HG03103 (cell line): ENCODE results near the gene YWHAE.
A peak's percentile ranks its signal among the peaks of the same experiment; 100 is the strongest.
"Not testable (repeated sequence)": the region's sequence is repeated elsewhere in the genome, so short reads cannot be mapped to it uniquely, and the experiment has no call there.

Experiments
- ATAC-seq: cut with Tn5 transposase; IDR thresholded peaks from one replicate; pipeline ENCODE4 v1.9.1; 2021; ENCODE audit warnings: low read depth; ENCODE audit not compliant: unreplicated experiment

YWHAE gene

GRCh38 chr17:1399679-1400512 is at the start of gene YWHAE:
YWHAE (minus strand) TSS chr17:1400222; CDS start chr17:1400110, 112 bp downstream.
- ATAC-seq, result peak; percentile 83

- ATAC-seq, result no peak
These were observed 49.5 kb upstream of the YWHAE start for GRCh38 chr17:1449412-1449967.

- ATAC-seq, result no peak
These were observed 47.0 kb upstream of the YWHAE start for GRCh38 chr17:1447052-1447451.

DNA sequence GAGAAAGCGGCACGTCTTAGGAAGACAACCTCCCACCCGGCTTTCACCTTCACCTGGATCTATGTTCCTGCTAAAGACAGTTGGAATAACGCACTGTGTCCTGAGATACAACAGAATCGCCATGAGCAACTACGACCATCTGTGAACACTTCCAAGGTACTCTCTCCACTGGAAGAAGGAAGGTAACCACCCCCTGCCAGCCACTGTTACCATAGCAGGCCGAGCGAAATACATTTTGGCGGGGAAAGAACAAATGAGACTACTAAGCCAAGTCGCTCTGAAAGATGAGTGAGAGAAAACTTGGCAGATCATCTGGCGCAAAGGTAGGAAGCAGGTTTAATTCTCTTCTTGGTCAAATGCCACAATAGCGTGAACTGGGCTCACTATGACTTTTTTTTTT is 46.2 kb upstream of the YWHAE start:
- ATAC-seq, result no peak

- not testable (repeated sequence) for ATAC-seq
These were observed 45.7 kb upstream of the YWHAE start for GRCh38 chr17:1445695-1446094.

DNA sequence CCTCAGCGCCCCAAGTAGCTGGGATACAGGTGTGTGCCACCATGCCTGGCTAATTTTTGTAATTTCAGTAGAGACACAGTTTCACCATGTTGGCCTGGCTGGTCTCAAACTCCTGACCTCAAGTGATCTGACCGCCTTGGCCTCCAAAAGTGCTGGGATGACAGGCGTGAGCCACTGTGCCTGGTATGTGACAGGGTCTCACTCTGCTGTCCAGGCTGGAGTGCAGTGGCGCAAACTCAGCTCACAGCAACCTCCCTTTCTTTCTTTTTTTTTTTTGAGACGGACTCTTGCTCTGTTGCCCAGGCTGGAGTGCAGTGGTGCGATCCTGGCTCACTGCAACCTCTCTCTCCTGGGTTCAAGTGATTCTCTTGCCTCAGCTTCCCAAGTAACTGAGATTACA is 42.7 kb upstream of the YWHAE start:
- not testable (repeated sequence) for ATAC-seq

GRCh38 chr17:1442187-1442586 is 42.2 kb upstream of the YWHAE start:
- no peak for ATAC-seq

- ATAC-seq, result no peak
These were observed 40.9 kb upstream of the YWHAE start for GRCh38 chr17:1440921-1441320.

DNA sequence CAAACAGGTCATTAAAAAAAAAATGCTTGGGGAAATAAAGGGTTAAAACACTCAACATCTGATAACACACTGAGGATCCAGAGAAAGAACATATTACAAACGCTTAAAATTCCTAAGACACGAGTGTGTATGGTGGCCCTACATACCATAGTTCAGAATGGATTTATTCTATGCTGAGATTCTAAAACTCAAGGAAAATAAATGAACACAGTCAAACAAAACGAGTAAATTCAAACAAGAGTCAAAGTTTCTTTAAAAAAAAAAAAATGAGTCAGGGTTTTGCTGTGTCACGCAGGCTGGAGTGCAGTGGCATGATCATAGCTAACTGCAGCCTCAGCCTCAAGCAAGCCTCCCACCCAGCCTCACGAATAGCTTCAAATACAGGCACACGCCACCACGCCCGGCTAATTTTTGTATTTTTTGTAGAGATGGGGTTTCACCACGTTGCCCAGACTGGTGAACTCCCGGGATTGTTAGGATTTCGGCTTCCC is 38.6 kb upstream of the YWHAE start:
- no peak for ATAC-seq

GRCh38 chr17:1435326-1435725 is 35.3 kb upstream of the YWHAE start:
- ATAC-seq, result no peak

GRCh38 chr17:1434150-1434549 is 34.1 kb upstream of the YWHAE start:
- no peak for ATAC-seq

DNA sequence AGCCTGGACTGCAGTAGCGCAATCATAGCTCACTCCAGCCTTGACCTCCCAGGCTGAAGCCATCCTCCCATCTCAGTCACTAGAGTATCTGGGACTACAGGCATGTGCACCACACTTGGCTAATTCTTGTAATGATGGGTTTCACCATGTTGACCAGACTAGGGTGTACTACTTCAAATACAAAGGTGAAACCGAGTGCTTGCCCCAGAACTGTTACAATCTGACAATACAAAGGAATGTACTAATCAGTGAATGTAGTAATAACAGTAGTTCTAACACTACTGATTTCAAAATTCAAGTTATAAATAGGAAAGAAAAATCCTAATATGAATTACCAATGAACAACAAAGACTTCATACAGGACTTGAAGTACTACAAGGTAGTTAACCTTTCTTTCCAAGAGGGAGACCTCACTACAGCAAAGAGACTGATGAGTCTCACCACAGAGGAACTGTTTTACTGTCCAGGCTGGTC is 31.6 kb upstream of the YWHAE start:
- ATAC-seq, result no peak

- no peak for ATAC-seq
These were observed 23.6 kb upstream of the YWHAE start for GRCh38 chr17:1423456-1424135.

DNA sequence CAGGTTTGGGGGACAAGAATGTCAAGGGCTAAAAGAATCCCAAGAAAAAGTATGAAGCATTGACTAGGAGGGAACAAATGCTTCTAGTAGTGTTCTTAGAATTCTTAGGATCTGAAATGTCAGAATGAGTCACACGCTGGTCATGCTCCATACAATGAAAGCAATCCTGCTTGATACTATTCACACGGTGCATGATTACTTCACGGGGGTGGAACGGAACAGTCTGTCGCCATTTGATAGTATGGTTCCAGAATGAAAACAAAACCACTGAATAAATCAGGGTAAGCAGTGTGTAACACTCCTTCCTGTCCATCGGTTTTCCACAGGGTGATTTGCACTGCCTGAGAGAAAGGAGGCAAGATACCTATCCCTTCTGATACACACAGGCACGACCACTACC is 22.9 kb upstream of the YWHAE start:
- no peak for ATAC-seq

- no peak for ATAC-seq
These were observed 21.4 kb upstream of the YWHAE start for GRCh38 chr17:1421470-1421869.

GRCh38 chr17:1420981-1421380 is 21.0 kb upstream of the YWHAE start:
- no peak for ATAC-seq

DNA sequence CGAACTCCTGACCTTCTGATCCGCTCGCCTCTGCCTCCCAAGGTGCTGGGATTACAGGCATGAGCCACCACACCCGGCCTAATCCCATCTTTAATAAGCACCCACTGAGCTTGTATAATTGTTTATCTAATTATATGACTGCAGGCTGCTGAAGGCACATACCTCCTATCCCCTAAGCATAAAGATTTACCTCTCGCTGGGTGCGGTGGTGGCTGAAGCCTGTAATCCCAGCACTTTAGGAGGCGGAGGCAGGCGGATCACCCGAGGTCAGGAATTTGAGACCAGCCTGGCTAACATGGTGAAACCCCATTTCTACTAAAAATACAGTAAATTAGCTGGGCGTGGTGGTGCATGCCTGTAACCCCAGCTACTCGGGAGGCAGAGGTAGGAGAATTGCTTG is 20.1 kb upstream of the YWHAE start:
- no peak for ATAC-seq

DNA sequence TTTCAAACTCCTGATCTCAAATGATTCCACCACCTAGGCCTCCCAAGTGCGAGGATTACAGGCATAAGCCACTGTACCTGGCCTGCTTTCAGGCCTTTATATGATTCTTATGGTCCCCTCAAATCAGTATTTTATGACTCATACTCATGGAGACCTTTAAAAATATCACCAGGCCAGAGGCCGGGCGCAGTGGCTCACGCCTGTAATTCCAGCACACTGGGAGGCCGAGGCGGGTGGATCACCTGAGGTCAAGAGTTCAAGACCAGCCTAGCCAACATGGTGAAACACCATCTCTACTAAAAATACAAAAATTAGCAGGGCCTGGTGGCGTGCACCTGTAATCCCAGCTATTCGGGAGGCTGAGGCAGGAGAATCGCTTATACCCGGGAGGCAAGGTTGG is 18.5 kb upstream of the YWHAE start:
- not testable (repeated sequence) for ATAC-seq

DNA sequence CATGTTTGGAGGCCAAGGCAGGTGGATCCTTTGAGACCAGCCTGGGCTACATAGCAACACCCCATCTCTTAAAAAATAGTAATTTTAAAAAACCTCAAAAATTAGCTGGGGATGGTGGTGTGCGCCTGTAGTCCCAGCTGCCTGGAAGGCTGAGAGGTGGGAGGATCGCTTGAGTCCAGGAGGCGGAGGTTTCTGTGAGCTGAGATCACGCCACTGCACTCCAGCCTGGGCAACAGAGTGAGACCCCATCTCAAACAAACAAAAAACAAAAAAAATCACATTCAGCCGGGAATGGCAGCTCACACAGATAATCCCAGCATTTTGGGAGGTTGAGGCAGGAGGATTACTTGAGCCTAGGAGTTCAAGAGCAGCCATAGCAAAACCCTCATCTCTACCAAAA is 16.4 kb upstream of the YWHAE start:
- no peak for ATAC-seq

- no peak for ATAC-seq
These were observed 14.6 kb upstream of the YWHAE start for GRCh38 chr17:1414634-1415033.

GRCh38 chr17:1414001-1414574 is 14.1 kb upstream of the YWHAE start:
- no peak for ATAC-seq
